Spleen (tissue), 7 donors: ENCODE measurements around the gene TFPI.

Source experiments
- POLR2A ChIP-seq, 3 donors: fragments of 450-650 bp; IDR thresholded peaks; one replicate each; pipeline ENCODE4 v1.5.1; 2017; ENCODE audit warnings: antibody characterized with exemption in 3 of 3, mild to moderate bottlenecking in 1 of 3
- POLR2AphosphoS5 ChIP-seq, 3 donors: sonication (generic); formaldehyde crosslinking; IDR thresholded peaks; one replicate each; pipeline ENCODE4 v1.5.1; 2017; ENCODE audit warnings: antibody characterized with exemption in 3 of 3
- TF ChIP-seq, protein P1 (sequence below), 11 experiments: fragments of 200-600 bp in 7 of 11; fragments of 450-650 bp in 4 of 11; sonication (generic) in 4 of 11; IDR thresholded peaks in 8 of 11; conservative IDR thresholded peaks in 3 of 11; 1 replicate in 7 of 11; 2 replicates in 4 of 11; pipeline versions ENCODE4 v1.4.0 to v1.8.0; 2016 to 2021; ENCODE audit warnings: antibody characterized with exemption in 11 of 11, inconsistent platforms in 4 of 11, mild to moderate bottlenecking in 1 of 11
- donor health status: DM: no; HTN: no; CAD: no; lungs with moderate emphysema.
- donor health status: DM: no; HTN: no; CAD: no.
- donor health status: DM: no; HTN: no; CAD: no.

DNA sequence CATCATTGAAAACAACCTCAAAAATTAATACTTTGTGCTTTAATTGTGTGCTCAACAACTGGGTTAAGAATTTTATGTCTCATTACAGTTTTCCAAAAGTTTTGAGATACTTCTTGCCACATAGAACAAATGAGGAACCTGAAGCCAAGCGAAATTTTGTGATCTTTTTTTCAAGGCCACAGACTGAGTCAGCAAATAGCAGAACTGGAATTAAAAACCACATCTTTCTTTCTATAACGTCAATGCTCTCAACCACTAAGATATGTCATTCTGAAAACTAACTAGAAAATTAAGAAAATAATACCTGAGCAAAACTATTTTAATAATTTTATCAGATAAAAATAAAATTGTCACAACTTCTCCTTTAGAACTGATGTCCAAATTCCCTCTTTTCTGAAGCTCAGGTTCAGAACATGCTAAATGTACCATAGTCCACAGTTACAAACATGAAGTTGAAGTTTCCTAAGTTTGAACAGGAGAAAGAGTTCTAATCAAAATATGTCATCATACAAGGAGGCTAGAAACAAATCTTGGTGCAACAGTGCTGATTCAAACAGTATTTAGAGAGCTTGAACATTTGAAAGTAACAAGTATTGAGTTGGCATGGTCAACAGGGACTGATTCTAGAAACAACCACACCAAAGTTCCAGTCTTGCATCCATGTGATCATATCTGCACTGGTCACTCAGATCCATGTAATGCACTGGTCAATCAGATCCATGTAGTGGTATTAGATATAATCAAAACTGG lies 78.6 kb downstream of the TFPI start:
- TF ChIP-seq, protein P1, sequence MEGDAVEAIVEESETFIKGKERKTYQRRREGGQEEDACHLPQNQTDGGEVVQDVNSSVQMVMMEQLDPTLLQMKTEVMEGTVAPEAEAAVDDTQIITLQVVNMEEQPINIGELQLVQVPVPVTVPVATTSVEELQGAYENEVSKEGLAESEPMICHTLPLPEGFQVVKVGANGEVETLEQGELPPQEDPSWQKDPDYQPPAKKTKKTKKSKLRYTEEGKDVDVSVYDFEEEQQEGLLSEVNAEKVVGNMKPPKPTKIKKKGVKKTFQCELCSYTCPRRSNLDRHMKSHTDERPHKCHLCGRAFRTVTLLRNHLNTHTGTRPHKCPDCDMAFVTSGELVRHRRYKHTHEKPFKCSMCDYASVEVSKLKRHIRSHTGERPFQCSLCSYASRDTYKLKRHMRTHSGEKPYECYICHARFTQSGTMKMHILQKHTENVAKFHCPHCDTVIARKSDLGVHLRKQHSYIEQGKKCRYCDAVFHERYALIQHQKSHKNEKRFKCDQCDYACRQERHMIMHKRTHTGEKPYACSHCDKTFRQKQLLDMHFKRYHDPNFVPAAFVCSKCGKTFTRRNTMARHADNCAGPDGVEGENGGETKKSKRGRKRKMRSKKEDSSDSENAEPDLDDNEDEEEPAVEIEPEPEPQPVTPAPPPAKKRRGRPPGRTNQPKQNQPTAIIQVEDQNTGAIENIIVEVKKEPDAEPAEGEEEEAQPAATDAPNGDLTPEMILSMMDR (IDR thresholded peaks at IDR 0.05 in 8 of 11, conservative IDR thresholded peaks at IDR 0.05 in 3 of 11) = no peak
- TF ChIP-seq POLR2AphosphoS5 (IDR thresholded peaks at IDR 0.05) (no peak), POLR2A (IDR thresholded peaks at IDR 0.05) (no peak)
